Sciatic nerve (tissue), 2 donors: ENCODE results near the gene GGA1. TPM values are rescaled to one million over a fixed set of nuclear protein-coding genes. Genes with fewer than 3 reads are reported as not detected.
"Not testable (repeated sequence)": the region's sequence is repeated elsewhere in the genome, so short reads cannot be mapped to it uniquely, and the experiment has no call there.

Experiments used
- ATAC-seq: fragments of 200-7000 bp; cut with Tn5 transposase; one replicate; pipeline ENCODE4 v1.9.1; 2020; ENCODE audit warnings: mild to moderate bottlenecking, moderate library complexity
- DNase-seq: peaks from one replicate; pipeline ENCODE4 v3.0.0-alpha.2; 2020; ENCODE audit warnings: low spot score
- intact Hi-C: fragments of 100-400 bp; cut with DNase I; formaldehyde crosslinking; loops from one replicate; pipeline ENCODE4 v1.14.2; 2022
- total RNA-seq: library from RNA; stranded (reverse); fragmentation: NEBNext Ultra II Directional; extraction: Animal tissue kit (Norgen Biotek cat#: 25700); gene quantifications from one replicate; pipeline ENCODE4 v1.2.1, GENCODE V29; 2021
- donor health status: DM: no; HTN: no; CAD: no.
- donor health status: DM: no; HTN: no; CAD: no.

GGA1 gene
- total RNA-seq, 1 donor from 2014 or later, result 71.2 TPM

DNA sequence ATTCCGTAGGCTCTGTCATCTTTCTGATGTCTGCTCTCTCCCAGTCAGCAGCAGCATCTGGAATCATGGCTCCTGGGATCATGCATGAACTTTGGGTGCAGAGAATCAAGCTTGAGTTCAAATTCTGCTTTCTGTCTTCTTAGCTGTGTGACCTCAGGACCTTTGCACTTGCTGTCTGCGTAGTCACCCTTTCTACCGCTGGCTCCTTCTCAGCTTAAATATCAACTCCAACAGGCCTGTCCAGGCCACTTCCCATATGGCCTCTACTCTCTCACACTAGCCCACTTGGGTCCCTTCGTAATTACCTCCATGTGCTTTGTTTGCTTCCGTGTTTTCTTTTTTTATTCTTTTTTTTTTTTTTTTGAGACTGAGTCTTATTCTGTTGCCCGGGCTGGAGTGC is 4.6 kb upstream of the GGA1 start:
- ATAC-seq (no peak), DNase-seq (no peak)
- intact Hi-C loops, result loop anchor here (5.0 kb wide), 1 partner anchor 973 kb away; no protein-coding TSS in a partner anchor

- no peak for DNase-seq
- intact Hi-C loops, result loop anchor here (5.0 kb wide), 1 partner anchor 972 kb away; no protein-coding TSS in a partner anchor
- ATAC-seq, result no peak
These were observed 3.8 kb upstream of the GGA1 start for GRCh38 chr22:37604875-37605274.

DNA sequence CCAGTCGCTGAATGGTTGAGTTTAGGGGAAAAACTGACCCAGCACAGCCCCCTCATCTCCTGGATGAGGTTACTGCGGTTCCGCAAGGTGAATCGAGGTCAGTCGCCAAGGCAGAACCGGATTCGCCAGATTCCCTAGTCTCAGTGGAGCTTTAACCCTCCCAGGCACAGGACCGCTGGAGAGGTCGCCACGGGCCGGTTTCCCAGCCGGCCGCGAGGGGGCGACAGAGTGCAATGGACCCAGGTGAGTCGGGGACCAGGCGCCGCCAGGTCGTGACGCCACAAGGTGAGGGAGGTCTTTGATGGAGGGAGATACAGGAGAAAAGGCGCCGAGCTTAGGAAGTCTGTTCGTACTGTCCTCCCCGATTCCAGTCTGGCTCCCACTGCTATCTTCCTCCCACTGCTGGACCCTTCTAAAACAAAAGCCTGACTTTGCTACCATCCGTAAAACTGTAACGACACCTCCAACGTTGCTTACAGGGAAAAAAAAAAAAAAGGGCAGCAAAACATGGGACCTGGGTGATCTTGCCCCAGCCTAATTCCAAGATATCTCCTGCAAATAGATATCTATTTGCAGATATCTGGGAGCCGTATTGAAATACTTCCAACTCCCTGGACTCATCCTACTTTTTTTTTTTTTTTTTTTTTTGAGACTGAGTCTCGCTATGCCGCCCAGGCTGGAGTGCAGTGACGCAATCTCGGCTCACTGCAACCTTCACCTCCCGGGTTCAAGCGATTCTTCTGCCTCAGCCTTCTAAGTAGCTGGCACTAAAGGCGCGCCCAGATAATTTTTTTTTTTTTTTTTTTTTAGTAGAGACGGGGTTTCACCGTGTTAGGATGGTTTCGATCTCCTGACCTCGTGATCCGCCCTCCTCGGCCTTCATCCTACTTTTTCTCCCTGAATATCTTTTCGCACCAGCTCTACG is 1.4 kb upstream of the GGA1 start:
- DNase-seq (peak; percentile 91), ATAC-seq (peak; percentile 34)
- intact Hi-C loops, result no loop called here

DNA sequence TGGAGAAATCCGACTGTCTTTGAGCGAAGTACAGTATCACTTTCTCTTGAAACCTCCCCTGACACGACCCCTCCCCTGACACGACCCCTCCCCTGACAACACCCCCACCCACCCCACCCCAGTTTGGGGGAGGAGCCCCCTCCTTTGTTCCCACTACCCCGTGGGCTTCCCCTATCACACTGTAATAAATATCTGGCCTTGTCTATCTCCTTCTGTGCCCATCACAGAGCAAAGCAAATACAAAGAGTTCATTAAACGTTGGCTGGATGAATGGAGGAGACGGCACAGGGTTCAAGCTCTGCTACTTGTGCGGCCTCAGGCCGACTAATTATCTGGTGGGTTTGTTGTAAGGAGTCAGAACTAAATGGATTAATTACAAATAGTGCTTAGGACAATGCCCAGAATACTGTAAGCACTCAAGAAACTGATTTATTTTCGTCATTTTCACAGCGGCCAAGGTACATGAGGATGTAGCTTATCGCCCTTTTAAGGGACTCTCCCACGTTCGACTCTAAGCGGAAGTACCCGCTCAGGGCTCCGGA is 628 bp upstream of the GGA1 start:
- ATAC-seq, result peak; percentile 0
- intact Hi-C loops, result no loop called here
- DNase-seq, result no peak

GRCh38 chr22:37609240-37610152 is 862 bp downstream of the GGA1 start:
- intact Hi-C loops, result no loop called here
- ATAC-seq, result no peak
- no peak for DNase-seq

DNA sequence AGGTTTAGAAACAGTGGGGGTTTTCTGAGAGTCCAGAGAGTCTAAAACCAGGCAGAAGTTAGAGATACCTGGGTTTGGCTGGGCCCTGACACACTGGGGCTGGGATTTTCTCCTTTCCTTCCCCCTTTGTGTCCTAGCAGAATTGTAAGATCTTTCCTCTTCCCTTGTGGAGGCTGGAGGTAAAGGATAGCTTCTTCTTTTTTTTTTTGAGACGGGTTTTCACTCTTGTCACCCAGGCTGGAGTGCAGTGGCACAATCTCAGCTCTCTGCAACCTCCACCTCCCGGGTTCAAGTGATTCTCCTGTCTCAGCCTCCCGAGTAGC is 1.5 kb downstream of the GGA1 start:
- intact Hi-C loops, ATAC-seq, DNase-seq: not testable (repeated sequence)

- no peak for ATAC-seq
- intact Hi-C loops, result no loop called here
- DNase-seq, result no peak
These were observed 2.0 kb downstream of the GGA1 start for GRCh38 chr22:37610480-37611129.

DNA sequence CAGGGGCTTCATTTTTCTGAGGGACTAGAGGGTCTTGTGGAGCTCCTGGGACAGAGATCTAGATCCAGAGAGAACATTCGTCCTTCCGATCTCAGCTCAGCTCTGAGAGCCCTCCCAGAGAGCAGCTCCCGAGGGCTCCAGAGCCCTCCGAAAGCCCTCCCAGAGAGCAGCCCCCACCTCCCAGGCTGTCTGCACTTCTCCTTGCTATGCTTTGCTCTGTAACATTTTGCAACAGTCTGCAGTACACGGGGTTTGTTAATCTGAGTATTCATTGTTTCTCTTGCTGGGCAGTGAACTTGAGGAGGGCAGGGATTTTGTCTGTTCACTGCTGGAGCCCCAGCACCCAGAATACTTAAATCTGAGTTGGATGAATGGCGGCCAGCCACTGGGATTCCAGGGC is 2.6 kb downstream of the GGA1 start:
- DNase-seq (no peak), ATAC-seq (no peak)
- intact Hi-C loops, result no loop called here

GRCh38 chr22:37616201-37617083 is 7.8 kb downstream of the GGA1 start:
- DNase-seq (no peak), ATAC-seq (no peak)
- intact Hi-C loops, result no loop called here

- intact Hi-C loops, result no loop called here
- ATAC-seq (no peak), DNase-seq (no peak)
These were observed 8.8 kb downstream of the GGA1 start for GRCh38 chr22:37617431-37617830.

DNA sequence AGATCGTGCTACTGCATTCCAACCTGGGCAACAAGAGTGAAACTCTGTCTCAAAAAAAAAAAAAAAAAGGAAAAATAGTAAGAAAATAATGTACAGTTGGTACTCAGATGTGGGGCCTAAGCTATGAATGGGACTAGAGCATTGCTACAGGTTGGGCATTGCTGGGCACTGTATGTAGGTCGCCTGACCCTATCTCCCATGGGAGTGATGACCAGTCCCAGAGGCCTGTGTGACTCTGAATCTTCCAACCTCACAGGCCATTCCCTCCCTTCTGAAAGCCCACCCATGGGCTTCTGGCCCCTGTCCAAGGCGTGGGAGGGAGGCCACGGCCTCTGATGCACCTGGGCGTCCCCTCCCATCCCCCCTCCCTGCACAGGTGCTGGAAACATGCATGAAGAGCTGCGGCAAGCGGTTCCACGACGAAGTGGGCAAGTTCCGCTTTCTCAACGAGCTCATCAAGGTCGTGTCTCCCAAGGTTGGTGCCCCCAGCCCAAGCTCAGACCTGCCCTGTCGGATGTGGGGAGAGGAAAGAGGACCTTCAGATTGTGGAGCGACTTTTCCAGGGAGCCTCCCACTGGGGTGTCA is 9.5 kb downstream of the GGA1 start:
- intact Hi-C loops, result no loop called here
- DNase-seq, result no peak
- no peak for ATAC-seq

- ATAC-seq, result no peak
- DNase-seq, result no peak
- intact Hi-C loops, result no loop called here
These were observed 10.0 kb downstream of the GGA1 start for GRCh38 chr22:37618674-37619073.

DNA sequence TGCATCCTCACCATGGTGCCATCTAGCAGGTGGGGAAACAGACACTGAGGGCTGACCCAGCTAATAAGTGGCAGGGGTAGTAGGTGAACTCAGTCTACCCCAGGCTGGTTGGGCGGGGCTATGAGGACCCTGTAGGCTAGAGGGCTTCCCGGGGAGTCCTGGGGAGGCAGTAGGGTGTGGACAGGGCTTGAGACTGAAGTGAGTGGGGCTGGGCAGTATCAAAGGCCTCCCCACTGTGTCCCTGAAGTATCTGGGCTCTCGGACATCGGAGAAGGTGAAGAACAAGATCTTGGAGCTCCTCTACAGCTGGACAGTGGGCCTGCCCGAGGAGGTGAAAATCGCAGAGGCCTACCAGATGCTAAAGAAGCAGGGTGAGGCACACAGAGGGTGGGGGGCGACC is 11.4 kb downstream of the GGA1 start:
- intact Hi-C loops, result no loop called here
- DNase-seq (no peak), ATAC-seq (no peak)

DNA sequence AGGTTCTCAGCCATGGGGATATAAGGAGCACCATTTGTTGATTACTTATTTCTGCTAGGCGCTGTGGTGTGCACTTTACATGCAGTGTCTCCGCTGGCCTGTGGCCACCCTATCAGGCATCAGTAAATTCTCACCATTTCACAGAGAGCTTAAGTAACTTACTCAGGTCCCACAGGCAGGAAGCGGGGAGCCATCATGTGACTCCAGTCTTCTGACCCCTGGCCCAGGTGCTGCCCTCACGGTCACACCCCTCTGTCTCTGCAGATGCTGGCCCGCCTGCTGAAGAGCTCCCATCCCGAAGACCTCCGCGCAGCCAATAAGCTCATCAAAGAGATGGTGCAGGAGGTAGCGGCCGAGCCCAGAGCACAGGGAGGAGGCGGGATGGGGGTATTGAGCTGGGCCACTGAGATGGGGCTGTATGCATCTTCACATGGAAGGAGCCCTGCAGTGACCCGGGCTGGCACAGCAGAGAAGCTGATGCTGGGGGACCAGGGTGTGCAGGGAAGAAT is 12.8 kb downstream of the GGA1 start:
- intact Hi-C loops, result no loop called here
- DNase-seq (no peak), ATAC-seq (no peak)

GRCh38 chr22:37623075-37624016 is 14.7 kb downstream of the GGA1 start:
- intact Hi-C loops, result no loop called here
- DNase-seq (no peak), ATAC-seq (peak; percentile 70)

DNA sequence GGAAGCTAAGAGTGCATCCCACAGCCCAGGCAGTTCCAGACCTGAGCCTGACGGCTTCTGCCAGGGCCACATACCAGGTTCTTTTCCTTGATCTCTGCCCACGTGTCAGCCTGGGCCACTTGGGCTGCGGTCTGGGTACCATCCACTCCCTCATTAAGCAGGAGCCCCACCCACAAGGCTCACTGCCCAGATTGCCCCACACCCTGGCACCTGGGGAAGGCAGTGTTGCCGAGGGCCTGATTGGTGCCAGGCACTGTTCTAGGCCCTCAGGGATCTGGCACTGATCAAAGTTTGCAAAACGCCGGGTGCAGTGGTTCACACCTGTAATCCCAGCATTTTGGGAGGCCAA is 15.4 kb downstream of the GGA1 start:
- DNase-seq, result no peak
- intact Hi-C loops, result no loop called here
- ATAC-seq, result no peak

DNA sequence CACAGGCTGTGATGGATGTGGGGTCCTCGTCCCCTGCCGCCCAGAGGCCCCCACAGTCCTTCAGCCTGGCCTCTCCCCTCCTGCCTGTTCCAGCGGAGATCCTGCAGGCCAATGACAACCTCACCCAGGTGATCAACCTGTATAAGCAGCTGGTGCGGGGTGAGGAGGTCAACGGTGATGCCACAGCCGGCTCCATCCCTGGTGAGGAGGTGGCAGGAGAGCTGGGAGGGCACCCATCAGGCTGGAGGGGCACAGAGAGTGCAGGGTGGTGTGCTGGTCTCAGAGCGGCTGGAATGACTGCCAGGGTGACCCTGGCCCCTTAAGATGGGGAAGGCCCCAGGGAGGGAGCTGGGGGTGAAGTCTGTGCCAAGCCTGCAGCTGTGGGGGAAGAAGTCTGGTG is 16.2 kb downstream of the GGA1 start:
- intact Hi-C loops, result no loop called here
- ATAC-seq, result no peak
- no peak for DNase-seq
